ENCODE results near the gene TAS1R2.
"Not testable (repeated sequence)": the region's sequence is repeated elsewhere in the genome, so short reads cannot be mapped to it uniquely, and the experiment has no call there.

TAS1R2 gene

DNA sequence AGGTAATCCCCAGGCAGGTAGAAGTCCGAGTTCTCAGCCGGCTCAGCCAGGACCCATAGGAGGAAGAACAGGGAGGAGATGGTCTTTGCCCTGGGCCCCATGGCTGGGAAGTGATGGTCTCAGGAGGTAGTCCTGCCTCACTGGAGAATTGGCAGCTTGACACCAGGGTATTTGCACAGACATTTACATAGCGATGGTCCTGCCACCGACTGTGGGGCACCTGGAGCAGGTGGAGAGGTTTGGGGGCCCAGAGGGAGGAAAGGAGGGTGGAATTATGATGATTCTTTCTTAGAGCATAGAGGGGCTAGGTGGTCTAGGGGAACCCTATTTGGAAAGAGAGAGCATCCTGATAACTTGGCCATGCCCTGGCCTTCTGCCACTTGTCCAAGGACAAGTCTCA is at the start of gene TAS1R2:
Gene TAS1R2, minus strand, starts transcription at position 101 of the 400 bp plus-strand sequence. Its CDS starts 0 bp downstream, at position 101.
- DNase-seq (ENCODE audit: low read depth): no peak

DNA sequence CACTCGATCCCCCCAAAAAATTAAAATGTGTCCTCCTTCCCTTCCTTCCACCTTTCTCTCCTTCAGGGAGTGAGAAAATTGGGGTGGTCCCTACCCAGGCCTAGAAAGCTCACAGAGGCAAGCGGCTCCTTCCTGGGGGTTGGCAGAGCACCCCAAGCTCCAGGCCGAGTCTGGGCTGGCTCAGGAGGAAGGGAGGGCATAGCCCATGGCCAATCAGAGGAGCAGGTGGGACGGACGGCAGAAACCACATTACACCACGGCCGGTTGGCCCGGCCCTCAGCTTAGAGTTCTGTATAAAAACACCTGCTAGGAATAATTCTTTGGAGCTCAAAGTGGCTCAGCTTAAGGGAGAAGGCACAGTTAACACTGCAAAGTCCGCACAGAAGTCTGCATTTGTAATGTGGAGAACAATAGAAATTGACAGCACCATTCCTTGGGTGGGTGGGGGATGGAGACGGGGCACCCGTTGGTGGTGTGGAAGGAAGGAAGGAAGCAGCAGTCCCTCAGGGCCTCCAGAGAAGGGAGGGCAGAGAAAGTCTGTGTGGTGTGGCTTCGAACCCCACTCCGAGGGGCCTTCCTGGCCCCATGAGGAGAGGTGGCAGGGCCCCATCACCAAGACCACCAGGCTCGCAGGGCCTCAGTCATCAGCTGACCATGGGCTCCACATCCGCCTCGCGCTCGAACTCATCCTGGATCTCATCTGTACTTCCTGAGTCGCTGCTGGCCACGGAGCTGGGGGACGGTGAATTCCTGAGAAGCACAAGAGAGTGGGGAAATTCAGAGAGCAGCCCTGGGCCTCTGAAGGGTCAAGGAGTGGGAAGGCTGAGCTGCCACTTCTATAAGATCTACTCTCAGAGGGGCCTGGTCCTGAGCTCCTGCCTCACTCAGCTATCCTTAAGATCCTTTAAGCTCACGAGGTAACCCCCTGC is 48.7 kb upstream of the TAS1R2 start:
- no peak for DNase-seq (ENCODE audit: low read depth)

DNA sequence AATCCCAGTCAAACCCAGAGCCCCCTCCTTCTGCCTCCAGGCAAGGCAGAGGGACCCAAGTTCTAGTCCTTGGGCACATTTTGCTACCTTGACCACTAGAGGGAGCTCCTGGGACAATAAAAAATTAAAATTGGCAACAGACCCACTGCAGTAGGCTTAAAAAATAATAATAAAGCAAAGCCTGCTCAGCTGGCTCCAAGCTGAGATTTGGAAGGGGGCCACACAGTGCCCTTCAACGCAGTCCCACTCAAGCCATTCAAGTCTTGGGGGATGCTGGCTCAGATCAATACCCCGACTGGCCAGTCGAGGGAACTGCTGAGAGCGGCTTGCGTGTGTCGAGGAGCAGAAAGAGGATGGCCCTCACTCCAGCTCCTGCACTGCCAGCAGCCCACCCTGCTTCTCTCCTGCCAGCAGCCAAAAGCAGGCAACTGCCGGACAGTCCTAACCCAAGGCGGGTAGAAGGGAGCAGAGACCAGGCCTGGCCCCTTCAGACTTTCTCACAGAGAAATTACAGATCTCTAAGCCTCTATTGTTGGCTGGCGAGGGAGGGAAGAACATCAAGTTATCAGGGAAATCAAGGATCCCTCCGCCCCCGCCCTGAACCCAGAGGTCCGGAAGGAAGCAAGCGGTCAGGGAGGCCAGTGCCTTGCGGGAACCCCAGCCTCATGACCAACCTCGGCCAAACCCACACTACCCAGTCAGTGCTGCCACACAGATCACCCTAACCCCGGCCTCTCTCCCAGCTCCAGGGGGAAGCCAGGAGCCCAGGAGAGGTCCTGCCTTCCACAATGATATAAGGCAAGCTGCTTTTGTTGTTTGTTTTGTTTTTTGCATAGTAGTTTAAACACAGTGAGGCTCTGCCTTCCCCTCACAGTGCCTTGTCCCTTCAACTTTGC is 47.8 kb upstream of the TAS1R2 start:
- peak; percentile 44 for DNase-seq (ENCODE audit: low read depth)

DNA sequence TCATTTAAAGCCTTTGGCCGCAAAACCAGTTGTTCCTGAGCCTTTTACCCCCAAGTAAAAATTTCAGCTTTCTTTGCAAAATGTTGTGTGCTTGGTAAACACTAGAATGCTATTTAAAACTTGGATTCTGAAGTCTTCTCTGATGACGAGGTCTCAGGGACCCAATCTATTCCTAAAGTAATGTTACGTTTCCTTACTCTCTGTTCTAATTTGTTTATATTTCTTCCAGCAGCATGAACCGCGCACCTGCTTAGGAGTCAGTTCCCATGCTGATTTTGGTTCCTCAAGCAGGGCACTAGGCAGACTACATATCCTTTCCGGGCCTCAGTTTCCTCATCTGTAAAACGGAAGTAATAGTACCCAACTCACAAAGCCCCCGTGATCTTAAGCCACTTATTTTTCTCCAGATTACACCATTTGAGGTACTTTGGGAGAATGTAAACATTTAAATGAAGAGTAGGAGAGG is 43.9 kb upstream of the TAS1R2 start:
- DNase-seq (ENCODE audit: low read depth): no peak

DNA sequence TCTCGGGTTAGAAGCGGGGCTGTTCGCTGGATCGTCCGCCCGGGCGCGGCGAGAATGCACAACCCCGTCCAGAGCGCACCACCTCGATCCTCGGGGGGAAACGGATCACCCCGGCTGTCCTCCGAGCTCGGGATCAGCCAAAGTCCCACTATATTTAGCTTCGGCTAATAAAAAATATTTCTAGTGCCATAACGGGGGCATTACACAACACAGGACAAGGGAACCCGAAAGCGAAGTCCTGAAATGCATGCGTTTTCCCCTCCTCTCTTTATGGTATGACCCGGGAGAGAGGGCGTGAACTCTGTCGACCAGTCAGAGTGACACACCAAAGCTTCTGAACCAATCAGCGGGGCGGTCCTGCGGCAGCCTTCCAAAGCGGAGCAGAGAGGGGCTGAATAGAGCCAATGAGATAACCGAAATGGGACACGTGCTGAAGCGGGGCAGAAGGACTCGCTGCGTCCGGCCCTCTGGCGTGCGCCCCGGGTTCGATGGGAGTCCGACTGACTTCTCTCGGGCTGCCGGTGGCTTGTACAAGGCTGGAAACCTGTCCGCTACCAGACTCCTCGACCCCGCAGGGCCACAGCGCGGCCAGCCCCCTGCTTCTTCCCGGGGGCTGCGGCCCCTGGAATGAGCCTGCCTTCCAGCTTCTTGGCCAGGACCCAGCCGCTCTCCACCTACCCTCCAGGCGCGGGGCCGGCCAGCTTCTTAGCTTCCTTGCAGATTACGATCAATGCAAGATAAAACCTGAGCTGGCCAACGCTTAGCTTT is 43.2 kb upstream of the TAS1R2 start, which contains the start of gene ALDH4A1:
Gene ALDH4A1, minus strand, starts transcription at position 33 of the 768 bp plus-strand sequence. Its CDS starts 32 bp downstream, at position 1.
- DNase-seq (ENCODE audit: low read depth): peak; percentile 98

DNA sequence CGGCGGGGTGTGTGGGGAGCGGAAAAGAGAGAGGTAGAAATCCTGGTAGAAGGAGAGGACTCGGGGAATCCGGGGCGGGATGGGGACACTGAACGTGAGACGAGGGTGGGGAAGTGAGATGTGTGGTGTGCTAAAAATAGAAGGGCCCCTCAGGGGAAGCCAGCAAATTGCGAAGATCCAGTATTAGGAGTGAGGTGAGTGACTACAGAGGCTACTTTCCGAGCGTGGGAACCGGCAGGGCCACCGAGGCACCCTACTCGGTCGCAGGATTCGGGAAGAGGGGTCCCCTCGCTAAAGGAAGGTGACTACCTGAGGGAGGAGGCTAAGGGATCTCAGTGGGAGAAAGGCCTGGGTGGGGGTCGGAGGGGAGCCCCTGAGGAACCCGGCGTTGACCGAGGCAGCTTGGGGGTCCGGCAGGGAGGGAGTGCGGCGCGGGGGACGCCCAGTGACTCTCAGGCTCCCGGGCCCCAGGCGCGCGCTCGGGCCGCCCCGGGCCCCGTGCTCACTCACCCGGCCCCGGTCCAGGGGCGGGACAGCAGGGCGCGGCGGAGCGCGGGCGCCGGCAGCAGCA is 42.6 kb upstream of the TAS1R2 start:
- DNase-seq (ENCODE audit: low read depth): no peak

DNA sequence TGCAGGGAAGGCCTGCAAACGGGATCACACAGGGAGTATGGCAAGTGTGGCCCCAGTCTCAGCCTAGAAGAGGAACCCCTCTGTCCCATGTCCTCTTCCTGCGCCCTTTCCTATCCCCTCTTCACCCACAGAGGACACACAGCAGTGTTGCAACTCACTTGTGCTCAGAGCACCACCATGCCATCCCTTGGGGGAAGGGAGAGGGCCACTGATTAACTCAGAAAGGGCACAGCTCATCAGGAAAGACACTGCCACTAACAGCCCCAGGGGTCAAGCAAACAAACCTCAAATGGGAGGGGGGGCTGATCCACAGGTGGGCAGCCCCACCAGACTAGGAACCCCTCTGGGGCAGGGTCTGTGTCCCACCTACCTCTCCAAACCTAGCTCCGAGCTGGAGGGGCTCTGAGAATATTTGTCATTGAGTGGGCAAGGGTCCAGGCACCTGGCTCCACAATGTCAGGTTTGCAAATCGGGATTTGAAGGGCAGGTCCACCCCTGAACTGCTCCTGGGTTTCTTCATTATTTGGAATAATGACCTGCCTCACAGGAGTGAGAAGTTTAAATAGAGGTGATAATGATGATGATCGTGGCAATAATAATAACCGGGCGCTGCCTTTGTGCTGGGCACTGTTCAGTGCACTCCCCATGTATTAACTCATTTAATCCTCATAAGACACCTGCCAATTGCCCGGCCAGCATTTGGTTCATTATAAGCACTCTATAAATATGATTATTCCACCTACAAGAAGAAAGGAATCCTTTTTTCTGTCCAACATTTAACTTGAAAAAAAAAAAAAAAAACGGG is 41.9 kb upstream of the TAS1R2 start:
- no peak for DNase-seq (ENCODE audit: low read depth)

DNA sequence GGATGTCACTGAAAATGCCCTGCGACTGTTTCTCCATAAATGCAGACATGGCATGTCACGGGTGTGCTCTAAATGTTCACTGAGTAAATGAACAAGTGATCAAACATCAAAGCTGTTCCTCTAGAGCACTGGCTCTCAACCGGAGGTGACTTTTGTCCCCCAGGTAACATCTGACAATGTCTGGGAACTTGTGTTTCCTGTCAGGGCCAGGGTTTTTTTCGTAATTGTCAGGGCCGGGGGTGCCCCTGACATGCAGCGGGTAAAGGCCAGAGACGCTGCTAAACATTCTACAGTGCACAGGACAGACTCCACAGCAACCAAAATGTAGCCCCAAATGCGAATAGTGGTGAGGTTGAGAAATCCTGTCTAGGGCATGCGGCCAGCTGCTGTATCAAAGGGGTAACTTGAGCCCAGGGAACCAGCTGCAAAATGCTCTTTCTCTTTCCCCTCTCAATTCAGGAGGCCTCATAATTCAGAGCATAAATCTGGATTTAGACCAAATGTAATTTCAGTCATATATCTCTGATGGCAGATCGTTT is 40.9 kb upstream of the TAS1R2 start:
- no peak for DNase-seq (ENCODE audit: low read depth)

DNA sequence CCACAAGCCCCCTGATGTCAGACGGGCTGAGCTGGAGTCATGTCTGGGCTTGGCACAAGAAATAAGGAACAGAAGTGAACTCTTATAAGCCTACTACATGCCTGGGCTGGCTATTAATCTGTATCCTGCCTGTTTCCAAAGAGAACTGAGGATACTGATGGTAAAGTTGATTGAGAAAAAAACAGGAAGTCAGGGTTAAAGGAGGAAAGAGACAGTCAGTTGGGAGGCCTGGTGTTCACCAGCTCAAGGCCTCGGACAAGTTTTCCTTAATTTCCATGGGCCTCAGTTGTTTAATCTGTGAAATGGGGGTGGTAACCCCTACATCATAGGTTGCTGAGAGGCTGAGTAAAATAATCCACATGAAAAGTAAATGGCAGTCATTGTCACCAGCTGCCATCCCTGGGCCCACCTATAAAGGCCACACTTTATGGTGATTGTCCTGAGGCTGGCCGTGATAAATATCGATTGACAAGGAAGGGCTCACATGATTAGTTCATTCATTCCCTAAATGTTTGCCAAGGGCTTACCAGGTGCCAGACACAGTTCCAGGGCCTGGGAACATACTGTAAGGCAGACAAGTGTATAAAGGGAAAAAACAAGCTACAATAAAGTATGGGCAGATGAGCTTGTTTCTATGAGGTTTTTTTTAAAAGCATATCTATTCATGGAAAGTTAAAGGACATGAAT is 40.0 kb upstream of the TAS1R2 start:
- DNase-seq (ENCODE audit: low read depth): no peak

DNA sequence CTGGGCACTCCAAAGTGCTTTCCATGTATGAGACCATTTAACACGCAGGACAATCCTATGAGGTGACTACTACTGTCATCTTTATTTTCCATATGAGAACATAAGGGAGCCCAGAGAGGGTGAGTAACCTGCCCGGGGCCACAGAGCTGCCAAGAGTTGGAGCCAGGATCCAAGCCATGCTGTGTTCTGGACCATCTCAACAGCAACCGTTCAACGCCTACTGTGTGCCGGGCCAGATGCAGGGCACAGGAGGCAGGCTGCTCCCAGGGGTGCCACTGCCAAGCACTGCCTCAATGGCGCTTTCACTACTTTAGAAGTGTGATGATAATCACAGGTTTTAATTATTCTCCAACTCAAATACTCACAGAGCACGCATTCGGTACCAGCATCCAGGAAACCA is 39.1 kb upstream of the TAS1R2 start:
- no peak for DNase-seq (ENCODE audit: low read depth)

DNA sequence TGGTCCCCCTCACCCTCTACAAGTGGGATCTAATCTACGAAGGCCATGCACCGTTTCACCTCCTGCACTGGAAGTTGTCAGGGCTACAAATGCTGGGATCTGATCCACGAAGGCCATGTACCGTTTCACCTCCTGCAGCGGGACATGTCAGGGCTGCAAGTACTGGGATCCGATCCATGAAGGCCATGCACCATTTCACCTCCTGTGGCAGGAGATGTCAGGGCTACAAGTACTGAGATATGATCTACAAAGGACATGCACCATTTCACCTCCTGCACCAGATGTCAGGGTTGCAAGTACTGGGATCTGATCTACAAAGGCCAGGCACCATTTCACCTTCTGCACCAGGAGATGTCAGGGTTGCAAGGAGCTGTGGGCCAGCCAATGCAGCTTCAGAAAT is 35.9 kb upstream of the TAS1R2 start:
- no peak for DNase-seq (ENCODE audit: low read depth)

DNA sequence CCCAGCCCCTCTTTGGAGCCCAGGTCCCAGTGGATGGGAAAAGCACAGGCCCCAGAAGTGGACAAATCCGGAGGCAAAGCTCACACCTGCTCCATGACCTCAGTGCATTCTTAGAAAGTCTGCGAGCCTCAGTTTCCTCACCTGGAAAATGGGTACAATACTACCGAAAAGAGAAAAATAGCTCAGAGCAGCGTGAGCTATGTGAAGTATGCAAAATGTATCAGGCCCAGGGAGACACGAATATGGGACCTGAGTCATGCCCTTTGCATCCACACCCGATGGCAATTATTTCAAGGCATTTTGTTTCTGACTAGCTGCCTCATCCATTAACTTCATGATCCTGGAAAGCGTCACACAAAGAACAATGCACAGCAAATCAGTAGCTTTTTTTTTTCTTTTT is 33.7 kb upstream of the TAS1R2 start:
- DNase-seq (ENCODE audit: low read depth): peak; percentile 20

DNA sequence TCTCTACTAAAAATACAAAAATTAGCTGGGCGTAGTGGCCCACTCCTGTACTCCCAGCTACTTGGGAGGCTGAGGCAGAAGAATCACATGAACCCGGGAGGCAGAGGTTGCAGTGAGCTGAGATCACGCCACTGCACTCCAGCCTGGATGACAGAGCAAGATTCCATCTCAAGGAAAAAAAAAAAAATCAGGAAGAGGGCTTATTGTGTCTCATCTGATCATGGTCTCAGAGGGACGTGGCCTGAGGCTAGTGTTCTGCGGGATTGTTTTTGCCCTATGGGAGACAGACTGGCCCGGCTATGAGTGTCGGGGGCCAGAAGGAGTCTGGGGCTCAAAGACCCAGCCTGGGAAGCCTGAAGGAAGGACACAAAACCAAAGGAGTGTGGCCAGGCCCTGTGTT is 32.4 kb upstream of the TAS1R2 start:
- not testable (repeated sequence) for DNase-seq (ENCODE audit: low read depth)

DNA sequence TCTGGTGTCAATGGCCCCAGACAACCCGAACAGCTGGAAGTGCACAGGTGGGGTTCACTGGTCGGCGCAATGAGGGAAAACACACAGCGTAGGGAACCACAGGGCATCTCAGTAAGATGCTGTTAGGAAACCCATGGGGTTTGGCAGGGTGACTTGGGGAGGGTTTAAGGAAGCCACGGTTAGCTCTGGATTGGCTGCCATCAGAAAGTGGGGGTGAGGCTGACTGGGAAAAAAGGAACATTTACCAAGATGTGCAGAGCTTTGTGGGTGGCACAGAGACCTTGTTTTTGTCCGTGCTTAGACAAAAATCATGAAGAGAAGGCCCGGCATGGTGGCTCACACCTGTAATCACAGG is 31.9 kb upstream of the TAS1R2 start:
- DNase-seq (ENCODE audit: low read depth): no peak

DNA sequence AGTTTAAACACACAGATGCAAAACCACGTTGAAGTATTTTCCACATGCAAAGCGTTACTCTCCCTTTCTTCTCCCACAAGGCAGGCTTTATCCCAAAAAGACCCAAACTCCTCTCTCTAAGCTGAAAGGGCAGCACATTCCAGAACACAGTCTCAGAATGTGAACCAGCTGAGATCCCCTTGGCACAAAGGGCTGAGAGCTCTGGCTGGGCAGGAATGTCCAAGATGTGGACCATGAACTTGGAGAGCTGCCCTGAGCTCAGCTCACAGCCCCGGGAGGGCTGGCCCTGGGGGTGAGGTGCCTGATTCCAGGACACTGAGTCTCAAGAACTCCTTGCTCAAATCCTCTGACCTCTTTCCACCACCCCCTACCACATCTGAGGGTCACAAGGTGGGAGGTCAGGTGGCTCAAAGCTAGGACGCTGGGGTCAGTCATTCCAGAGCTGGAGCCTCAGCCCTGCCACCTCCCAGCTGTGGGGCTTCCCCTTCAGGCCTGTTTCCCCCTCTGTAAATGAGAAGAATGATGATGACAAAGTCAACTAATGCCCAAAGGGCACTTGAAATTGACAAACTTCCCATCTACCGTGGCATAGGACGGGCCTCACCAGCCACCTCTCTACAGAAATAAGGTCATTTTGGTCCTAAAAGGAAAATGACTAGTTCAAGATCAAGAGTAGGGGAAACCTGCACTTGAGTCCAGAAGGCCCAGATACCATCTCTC is 31.4 kb upstream of the TAS1R2 start:
- peak; percentile 12 for DNase-seq (ENCODE audit: low read depth)

DNA sequence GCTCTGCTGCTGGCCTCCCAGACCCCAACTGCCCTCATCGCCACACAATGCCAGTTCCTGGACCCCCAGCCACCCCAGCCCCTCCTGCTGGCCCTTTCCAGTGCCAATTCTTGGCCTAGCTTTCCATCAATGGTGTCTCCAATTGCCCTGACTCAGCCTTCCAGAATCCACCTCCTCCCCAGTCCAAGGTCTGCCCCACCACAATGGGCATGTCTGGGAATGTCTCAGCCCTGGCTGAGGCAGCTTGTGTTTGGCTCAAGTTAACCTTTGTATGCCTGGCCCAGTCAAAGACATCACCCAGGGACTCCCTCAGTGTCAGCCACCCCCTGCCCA is 26.5 kb upstream of the TAS1R2 start:
- DNase-seq (ENCODE audit: low read depth): peak; percentile 82

DNA sequence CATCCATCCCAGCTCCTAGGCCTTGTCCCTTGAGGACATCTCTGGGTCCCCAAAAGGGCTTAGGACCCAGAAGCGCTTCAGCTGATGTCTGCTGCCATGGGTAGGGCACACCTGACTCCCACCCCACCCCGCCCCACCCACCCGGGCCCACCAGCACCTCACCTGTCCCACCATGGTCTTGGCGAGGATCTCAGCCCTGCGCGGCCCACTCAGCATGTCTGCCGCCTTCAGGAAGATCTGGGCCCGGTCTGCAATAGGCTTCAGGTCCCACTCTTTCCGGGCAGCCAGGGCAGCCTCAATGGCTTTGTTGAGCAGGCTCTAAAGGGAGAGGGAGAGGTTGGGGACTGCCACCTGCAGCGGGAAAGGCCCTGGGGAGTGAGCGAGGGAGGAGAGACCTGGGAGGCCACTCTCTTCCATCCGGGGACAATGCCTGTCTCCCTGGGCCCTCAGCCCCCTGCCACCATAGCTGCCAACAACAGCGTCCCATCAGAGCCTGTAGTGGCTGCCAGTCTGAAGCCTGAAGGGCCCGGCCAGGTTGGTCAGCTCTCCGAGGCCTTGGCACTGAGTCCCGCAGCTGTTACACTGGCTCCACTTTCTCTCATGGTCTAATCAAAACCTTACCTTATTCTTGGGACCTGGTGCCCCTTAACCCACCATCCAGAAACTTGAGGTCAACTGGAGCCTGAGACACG is 26.0 kb upstream of the TAS1R2 start:
- no peak for DNase-seq (ENCODE audit: low read depth)

DNA sequence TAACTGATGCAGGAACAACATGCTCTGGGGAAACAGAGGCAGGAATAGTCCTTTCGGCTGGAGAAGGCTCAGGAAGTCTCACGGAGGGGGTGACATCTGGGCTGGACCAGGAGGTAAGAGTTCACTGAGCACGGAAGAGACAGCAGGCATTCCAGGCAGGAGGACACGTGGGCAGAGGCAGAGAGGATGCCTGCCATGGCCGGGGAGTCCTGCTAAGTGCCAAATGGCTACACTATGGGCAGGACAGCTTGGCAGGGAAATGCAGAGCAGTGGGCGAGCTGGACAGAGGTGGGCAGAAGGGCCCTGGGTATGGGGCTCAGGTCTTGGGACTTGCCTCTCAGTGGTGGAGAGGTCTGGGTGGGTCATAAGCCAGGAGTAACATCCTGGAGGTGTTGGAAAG is 25.3 kb upstream of the TAS1R2 start:
- no peak for DNase-seq (ENCODE audit: low read depth)

DNA sequence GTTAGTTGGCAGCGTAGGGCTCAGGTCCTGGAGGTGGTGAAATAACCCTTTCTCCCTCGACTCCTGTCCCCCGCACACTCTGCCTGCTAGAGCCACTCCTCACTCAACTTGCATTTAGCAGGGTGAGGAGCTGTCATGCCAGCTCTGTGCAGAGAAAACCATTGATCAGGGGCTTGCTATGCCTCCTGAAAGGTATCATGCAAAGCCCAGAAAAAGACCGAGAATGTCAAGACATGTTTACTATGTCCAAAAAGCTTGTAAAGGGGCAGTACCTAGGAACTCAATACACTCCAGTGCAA is 24.9 kb upstream of the TAS1R2 start:
- no peak for DNase-seq (ENCODE audit: low read depth)
